ENCODE measurements around the gene KCTD16. TPM values are rescaled to one million over a fixed set of nuclear protein-coding genes. Genes with fewer than 3 reads are reported as not detected.

The KCTD16 gene
- total RNA-seq, 1 experiment from 2014 or later = 0.64 TPM

DNA sequence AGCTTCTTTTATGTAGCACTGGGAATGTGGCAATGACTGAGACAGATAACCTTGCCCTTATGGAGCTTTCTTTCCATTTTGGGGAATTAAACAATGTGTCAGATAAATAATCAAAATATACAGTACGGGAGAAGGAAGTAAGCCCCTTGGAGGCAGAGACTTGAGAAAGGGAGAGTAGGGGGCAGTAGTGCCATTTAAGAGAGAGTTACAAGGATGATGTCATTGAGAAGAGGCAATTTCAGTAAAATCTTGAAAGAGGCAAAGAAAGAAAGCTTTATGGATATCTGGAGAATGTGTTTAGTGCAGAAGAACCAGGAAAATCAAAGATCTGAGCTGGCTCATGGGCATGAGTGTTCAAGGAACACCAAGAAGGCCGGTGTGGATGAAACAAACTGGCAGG lies 77.3 kb downstream of the KCTD16 start (continued):
- TF ChIP-seq, protein P1, sequence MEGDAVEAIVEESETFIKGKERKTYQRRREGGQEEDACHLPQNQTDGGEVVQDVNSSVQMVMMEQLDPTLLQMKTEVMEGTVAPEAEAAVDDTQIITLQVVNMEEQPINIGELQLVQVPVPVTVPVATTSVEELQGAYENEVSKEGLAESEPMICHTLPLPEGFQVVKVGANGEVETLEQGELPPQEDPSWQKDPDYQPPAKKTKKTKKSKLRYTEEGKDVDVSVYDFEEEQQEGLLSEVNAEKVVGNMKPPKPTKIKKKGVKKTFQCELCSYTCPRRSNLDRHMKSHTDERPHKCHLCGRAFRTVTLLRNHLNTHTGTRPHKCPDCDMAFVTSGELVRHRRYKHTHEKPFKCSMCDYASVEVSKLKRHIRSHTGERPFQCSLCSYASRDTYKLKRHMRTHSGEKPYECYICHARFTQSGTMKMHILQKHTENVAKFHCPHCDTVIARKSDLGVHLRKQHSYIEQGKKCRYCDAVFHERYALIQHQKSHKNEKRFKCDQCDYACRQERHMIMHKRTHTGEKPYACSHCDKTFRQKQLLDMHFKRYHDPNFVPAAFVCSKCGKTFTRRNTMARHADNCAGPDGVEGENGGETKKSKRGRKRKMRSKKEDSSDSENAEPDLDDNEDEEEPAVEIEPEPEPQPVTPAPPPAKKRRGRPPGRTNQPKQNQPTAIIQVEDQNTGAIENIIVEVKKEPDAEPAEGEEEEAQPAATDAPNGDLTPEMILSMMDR (IDR thresholded peaks at IDR 0.05 in 2 of 3, conservative IDR thresholded peaks at IDR 0.05 in 1 of 3; ENCODE audit: borderline replicate concordance in 1 of 3, insufficient read depth in 1 of 3, low read depth in 2 of 3, low read length in 2 of 3) = no peak
- no peak for TF ChIP-seq EZH2phosphoT487 (IDR thresholded peaks at IDR 0.05; ENCODE audit: borderline replicate concordance)
- TF ChIP-seq CEBPB (IDR thresholded peaks at IDR 0.05; ENCODE audit: low read depth) = no peak
- no peak for TF ChIP-seq ZFX (IDR thresholded peaks at IDR 0.05)
- TF ChIP-seq, protein P2, sequence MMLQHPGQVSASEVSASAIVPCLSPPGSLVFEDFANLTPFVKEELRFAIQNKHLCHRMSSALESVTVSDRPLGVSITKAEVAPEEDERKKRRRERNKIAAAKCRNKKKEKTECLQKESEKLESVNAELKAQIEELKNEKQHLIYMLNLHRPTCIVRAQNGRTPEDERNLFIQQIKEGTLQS (IDR thresholded peaks at IDR 0.05) = no peak
- TF ChIP-seq JUND (IDR thresholded peaks at IDR 0.05) = no peak

DNA sequence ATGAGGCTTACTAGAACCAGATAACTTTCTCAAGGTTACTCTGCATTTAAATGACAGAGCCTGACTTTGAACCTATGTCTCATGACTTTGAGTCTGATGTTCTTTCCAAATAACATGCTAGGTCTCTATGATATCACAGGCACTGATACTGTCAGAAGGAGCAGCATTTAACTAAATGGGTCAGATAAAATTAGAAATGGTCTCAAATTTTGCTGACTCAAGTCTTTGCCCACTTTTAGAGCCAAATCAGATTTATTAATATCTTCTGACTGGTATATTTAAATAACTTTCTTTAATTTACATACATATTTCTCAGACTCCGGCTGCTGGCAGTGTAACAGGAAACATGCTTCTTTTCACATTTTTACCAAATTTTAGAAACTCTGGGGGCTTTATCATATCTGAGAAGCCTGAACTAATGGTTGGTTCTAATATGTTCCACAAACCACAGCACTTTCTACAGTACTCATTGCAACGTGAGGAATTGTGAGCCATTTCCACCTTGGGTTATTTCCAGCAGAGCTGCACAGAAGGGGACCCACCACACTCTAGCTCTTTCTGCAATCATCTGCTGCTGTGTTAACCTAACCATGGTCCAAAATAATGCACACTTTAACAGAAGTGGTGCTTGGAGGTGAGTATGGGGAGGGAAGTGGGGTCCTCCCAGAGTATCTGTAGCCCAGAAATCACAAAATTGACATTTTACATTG lies 79.2 kb downstream of the KCTD16 start:
- Histone ChIP-seq H3K4me1 (ENCODE audit: control insufficient read depth in 1 of 2, insufficient read depth in 2 of 2, low read length in 2 of 2) (no peaks in the 10 kb centered on the region), H3K9me2 (ENCODE audit: insufficient read depth) (no peaks in the 10 kb centered on the region), H3K4me2 (ENCODE audit: low read length) (no peak overlapping the region), H4K20me1 (ENCODE audit: insufficient read depth) (no peaks in the 10 kb centered on the region), H3K36me3 (ENCODE audit: control insufficient read depth in 1 of 2, insufficient read depth in 2 of 2, low read length in 2 of 2) (no peaks in the 10 kb centered on the region), H2AFZ (ENCODE audit: low read depth, low read length, poor library complexity, severe bottlenecking) (no peak overlapping the region), H3K27me3 (ENCODE audit: insufficient read depth, low read length) (peaks cover 16% of the 10 kb centered on the region), H3K4me3 (replicated peaks in 1 of 2; ENCODE audit: low read depth in 1 of 2, low read length in 2 of 2) (no peak overlapping the region), H3K9ac (ENCODE audit: low read length) (no peak overlapping the region), H3K9me3 (ENCODE audit: control insufficient read depth in 1 of 2, insufficient read depth in 1 of 2, low read depth in 1 of 2, low read length in 2 of 2) (no peaks in the 10 kb centered on the region), H3K27ac (ENCODE audit: low read depth, low read length) (no peak overlapping the region), H3K79me2 (ENCODE audit: insufficient read depth, low read length) (no peaks in the 10 kb centered on the region)
- TF ChIP-seq, protein P2 (IDR thresholded peaks at IDR 0.05) = no peak
- TF ChIP-seq EZH2phosphoT487 (IDR thresholded peaks at IDR 0.05; ENCODE audit: borderline replicate concordance) (no peak), FOSL1 (IDR thresholded peaks at IDR 0.05; ENCODE audit: low read depth) (no peak), ELF1 (IDR thresholded peaks at IDR 0.05; ENCODE audit: borderline replicate concordance, low read depth) (no peak)
- CTCF ChIA-PET = no interaction called here
- intact Hi-C loops (cut with micrococcal nuclease) = no loop called here
- ATAC-seq (no peak), DNase-seq (ENCODE audit: low read depth, low spot score) (no peak)
- RAD21 ChIA-PET (ENCODE audit: low non-redundant PET in 1 of 2, low total read pairs in 2 of 2, uncharacterized antibody in 2 of 2, unreplicated experiment in 2 of 2) = no interaction called here
- POLR2A ChIA-PET = no interaction called here
- BruUV-seq (replicated peaks) = no TSS peak

All from HCT116 (cell line).